Hematopoietic multipotent progenitor cell treated with erythropoietin and hydrocortisone succinate and interleukin-3 and kit ligand, for 4 days (in vitro differentiated cells): ENCODE results near the gene METTL23.
"Not testable (repeated sequence)": the region's sequence is repeated elsewhere in the genome, so short reads cannot be mapped to it uniquely, and the experiment has no call there.

Source experiments
- DNase-seq: peaks from one replicate; pipeline ENCODE4 v3.0.0-alpha.2; 2015

The METTL23 gene

GRCh38 chr17:76695059-76695831, 31.4 kb upstream of the METTL23 start:
- DNase-seq = no peak

DNA sequence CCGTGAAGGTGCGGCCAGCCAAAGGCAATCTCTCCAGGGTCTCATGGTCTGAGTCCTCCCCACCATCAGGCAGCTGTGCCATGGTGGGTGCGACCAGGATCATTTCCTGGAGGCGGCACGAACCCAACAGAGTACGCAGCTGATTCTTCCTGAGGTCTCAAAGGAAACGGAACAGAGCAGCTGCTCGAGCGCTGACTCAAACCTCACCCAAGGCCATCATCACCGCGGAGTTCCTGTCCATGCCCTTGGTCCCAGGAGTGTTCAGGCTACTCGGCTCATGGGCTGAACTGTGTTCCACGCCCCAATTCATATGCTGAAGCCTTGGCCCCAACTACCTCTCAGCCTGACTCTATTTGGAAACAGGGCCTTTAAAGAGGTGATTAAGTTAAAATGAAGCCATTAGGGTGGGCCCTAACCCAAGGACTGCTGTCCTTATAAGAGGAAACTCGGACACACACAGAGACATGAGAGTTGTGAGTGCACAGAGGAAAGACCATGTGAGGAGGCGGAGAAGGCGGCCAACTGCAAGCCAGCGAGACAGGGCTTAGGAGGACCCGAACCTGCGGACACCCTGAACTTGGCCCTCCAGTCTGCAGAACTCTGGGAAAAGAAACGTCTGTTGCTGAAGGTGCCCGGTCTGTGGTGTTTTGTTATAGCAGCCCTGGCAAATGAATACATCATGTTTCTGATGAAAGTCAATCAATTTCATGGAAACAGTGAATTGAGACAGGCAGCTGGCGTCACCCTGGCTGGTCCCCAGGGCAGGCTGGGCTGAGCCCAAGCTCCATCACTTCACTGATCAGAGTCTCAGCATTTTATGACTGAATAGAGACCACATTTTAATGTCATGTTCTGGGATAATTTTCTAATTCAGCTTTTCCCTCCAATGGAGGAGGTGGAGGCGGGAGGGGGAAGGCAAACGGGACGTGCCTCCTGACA, 29.6 kb upstream of the METTL23 start:
- no peak for DNase-seq

- DNase-seq = peak; percentile 29
Observed at GRCh38 chr17:76697702-76698465, 28.8 kb upstream of the METTL23 start.

GRCh38 chr17:76698466-76698977, 28.1 kb upstream of the METTL23 start:
- not testable (repeated sequence) for DNase-seq

GRCh38 chr17:76700270-76700616, 26.4 kb upstream of the METTL23 start:
- no peak for DNase-seq

GRCh38 chr17:76700617-76701470, 25.8 kb upstream of the METTL23 start:
- no peak for DNase-seq

DNA sequence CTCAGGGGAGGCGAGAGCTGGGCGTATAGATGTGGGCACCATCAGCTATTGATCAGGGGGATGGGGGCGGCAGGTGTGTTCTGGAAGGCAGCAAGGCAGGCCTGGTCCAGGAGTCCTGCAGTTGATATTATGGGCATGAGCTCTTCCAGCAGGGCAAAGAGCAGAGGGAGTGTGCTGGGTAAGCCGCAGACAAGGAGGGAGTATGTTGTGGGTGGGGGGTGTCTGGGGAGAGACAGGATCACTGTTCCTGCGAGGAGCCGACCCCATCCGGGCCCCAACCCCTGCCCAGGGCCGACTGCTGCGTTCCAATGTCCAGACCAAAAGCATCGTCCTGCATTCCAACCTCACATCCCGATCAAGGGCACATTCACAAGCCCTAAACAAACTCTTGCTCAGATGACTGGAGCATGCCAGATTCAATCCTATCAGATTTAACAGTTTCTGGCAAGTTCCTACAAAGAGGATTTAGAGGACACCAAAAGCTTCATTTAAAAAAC, 25.1 kb upstream of the METTL23 start:
- no peak for DNase-seq

GRCh38 chr17:76702076-76702475, 24.6 kb upstream of the METTL23 start:
- peak; percentile 33 for DNase-seq

DNA sequence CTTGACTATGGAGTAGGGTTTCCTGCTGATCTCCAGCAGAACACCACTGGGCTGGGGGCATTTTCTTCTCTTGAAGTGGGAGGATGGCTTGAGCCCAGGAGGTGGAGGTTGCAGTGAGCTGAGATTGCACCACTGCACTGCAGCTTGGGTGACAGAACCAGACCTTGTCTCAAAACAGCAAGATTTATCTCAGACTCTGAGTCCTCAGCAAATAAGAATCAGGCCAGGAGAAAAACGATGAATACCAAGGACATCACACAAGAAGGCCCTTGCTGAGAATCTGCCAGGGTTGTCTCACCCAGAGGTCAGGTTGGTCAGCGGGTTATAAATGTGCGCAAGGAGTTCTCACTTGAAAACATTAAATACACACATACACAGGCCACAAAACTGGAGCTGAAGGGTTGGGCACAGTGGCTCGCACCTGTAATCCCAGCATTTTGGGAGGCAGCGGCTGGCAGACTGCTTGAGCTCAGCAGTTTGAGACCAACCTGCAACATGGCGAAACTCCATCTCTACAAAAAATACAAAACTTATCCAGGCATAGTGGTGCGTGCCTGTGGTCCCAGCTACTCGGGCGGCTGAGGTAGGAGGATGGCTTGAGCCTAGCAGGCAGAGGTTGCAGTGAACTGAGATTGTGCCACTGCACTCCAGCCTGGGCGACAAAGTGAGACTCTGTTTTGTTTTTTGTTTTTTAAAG, 23.6 kb upstream of the METTL23 start:
- DNase-seq = no peak

- no peak for DNase-seq
Observed at GRCh38 chr17:76704805-76705204, 21.8 kb upstream of the METTL23 start.

- DNase-seq = no peak
Observed at GRCh38 chr17:76706817-76707216, 19.8 kb upstream of the METTL23 start.

- no peak for DNase-seq
Observed at GRCh38 chr17:76707985-76708807, 18.4 kb upstream of the METTL23 start.

DNA sequence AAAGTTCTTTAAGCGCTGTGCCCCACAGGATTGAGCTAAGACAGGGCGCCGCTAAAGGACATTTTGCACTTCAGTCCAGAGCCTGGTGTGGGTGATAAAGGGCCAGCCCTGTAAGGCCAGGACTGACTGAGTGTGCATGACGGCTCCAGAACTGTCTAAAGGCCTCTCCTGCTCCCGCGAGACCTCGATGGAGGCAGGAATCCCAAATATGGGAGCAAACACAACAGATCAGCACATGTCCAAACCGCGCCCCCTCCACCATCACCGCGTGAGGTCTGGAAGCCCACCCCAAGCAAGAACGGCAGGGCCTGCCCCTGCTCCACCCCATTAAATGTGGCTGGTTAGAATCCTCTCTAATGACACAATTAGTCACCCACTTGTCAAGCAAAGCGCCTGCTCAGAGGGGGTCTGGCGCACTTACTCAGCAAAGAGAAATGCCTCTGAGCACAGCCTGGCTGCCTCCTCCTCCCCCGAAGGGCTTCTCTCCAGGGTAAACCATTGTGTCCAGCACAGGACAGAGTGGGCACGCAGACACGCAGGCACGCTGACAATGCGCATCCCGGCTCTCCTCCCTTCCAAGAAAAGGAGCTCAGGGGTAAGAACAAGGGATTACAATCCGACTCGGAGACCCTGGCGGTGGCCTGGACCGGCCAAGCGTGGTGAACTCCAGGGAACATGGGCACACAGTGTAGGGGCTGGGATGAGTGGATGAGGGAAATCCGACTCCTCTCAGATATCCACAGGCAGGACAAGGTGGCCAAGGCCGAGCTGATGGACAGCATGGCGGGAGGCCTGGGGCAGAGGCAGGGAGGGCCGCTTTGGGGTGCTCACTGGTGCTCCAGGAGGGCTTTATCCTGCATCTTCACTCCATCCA, 17.3 kb upstream of the METTL23 start:
- DNase-seq = no peak

DNA sequence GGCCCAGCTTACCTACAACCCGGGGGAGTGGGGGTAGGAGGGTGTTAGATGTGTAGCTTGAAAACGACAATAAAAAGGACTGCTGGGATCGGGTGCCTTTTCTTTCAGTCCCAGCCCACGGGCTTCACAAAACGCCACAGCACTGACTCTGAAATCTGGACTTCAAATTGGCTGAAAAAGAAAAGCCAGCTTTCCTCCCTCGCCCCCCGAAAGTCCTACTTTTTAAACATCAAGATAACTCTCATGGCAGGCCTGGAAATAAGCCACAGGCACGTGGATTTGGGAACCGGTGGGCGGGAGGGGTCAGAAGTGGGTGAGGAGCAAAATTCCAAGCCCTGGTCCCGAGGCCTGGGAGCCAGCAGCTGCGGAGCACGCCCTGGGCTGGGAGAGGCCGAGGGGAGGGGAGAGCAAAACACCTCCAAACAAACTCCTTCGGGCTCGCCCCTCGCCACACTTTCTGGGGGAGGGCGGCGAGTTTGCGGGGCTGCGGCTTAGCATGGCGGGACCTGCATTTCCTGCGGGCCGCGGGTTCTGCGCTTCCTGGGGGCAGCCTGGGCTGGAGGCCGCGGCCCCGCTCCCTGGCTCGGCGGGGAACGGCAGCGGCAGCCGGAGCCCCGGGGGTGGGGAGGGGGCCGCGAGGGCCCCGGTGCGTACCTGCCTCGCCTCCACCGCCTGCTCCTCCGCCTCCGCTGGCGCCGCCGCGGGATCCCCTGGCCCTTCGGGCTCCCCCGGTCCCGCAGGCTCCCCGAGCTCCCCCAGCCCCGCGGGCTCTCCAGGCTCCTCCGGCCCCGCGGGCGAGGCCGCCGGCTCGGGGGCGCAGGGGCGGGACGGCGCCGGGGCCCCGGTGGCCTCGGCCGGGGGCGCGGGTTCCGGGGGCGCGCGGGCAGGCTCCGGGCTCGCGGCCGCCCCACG, 16.4 kb upstream of the METTL23 start:
- not testable (repeated sequence) for DNase-seq

GRCh38 chr17:76710863-76711611, 15.6 kb upstream of the METTL23 start, which contains the start of gene MXRA7:
Gene MXRA7 (minus strand): TSS chr17:76710965. CDS start chr17:76710946, 19 bp downstream.
- DNase-seq = peak; percentile 67

DNA sequence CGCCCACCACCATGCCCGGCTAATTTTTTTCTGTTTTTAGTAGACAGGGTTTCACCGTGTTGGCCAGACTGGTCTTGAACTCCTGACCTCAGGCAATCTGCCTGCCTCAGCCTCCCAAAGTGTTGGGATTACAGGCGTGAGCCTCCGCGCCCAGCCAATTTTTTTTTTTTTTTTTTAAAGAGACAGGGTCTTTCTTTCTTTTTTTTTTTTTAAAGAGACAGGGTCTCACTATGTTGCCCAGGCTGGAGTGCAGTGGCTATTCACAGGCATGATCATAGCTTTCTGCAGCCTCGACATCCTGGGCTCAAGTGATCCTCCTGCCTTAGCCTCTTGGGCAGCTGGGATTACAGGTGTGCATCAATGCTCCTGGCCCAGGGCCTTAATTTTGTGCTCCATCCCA, 14.3 kb upstream of the METTL23 start:
- DNase-seq = not testable (repeated sequence)

GRCh38 chr17:76713765-76714164, 12.9 kb upstream of the METTL23 start:
- DNase-seq = no peak
